ENCODE data around the gene MYT1. TPM values are rescaled to one million over a fixed set of nuclear protein-coding genes. Genes with fewer than 3 reads are reported as not detected.

MYT1 gene
- total and polyA plus RNA-seq, 2 donors (not counting 1 experiment from before 2014, with no cell fraction given), result not detected

DNA sequence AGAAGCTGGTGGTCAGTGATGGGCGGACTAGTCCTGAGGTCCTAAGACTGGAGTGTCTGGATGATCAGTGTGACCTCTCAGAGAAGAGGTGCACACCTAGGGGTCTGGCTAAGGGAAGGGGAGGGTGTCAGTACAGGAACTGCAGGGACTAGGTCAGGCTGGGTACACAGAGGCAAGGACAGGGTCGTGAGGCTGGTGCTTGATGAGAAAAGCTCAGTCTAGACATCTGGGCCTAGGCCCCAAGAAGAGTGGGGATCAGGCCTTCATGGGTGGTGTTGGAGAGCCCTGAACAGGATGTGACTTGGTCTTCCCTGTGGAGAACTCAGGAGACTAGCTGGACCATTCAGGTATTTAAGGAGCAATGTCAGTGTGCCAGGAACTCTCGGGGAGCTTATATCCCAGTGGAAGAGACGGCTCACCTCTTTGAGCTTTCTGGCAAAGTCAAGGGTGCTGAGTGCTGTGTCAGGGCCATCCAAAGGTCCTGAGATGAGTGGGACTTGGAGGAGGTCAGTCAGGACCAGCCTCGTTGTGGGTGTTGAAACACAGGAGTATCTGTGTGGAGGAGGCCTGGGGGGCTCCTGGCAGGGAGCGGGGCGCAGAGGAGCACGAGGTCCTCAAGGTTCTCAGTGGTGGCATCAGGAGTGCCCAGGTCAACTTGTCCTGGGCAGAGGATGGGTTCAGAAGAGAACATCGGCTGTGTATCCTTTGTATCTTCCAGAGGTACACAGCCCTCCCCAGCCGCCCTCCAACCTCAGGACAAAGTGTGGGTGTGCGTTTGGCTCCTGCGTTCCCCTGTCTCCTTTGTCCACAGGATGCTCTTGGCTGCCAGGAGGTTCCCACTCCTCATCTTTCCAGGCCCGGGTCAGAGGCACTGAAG, 13.3 kb upstream of the MYT1 start:
- Histone ChIP-seq H3K4me2 (ENCODE audit: extremely low read depth, insufficient read depth, low read length) (no peak overlapping the region), H3K4me1 (ENCODE audit: control insufficient read depth, extremely low read depth, insufficient read depth, low read length) (no peaks in the 10 kb centered on the region), H2AFZ (ENCODE audit: low read length) (no peak overlapping the region), H3K4me3 (replicated peaks in 1 of 4; ENCODE audit: control extremely low read depth in 1 of 4, insufficient read depth in 1 of 4, low read depth in 3 of 4, low read length in 4 of 4) (no peak overlapping the region), H3K36me3 (ENCODE audit: control insufficient read depth, insufficient read depth, low read length) (no peaks in the 10 kb centered on the region), H3K79me2 (ENCODE audit: control insufficient read depth, insufficient read depth, low read length) (no peaks in the 10 kb centered on the region), H3K27me3 (ENCODE audit: control insufficient read depth, insufficient read depth, low read length) (no peaks in the 10 kb centered on the region), H3K9me3 (ENCODE audit: control insufficient read depth, insufficient read depth, low read depth, low read length) (no peaks in the 10 kb centered on the region), H3K9ac (ENCODE audit: insufficient read depth, low read length) (no peak overlapping the region), H3K27ac (ENCODE audit: insufficient read depth, low read length) (no peak overlapping the region), H4K20me1 (ENCODE audit: control insufficient read depth, extremely low read depth, insufficient read depth, low read length) (no peaks in the 10 kb centered on the region)
- DNase-seq (ENCODE audit: low read depth in 2 of 2), result no peak
- TF ChIP-seq EZH2 (IDR thresholded peaks at IDR 0.05; ENCODE audit: low read length, missing control alignments), result no peak
- TF ChIP-seq, protein P1, sequence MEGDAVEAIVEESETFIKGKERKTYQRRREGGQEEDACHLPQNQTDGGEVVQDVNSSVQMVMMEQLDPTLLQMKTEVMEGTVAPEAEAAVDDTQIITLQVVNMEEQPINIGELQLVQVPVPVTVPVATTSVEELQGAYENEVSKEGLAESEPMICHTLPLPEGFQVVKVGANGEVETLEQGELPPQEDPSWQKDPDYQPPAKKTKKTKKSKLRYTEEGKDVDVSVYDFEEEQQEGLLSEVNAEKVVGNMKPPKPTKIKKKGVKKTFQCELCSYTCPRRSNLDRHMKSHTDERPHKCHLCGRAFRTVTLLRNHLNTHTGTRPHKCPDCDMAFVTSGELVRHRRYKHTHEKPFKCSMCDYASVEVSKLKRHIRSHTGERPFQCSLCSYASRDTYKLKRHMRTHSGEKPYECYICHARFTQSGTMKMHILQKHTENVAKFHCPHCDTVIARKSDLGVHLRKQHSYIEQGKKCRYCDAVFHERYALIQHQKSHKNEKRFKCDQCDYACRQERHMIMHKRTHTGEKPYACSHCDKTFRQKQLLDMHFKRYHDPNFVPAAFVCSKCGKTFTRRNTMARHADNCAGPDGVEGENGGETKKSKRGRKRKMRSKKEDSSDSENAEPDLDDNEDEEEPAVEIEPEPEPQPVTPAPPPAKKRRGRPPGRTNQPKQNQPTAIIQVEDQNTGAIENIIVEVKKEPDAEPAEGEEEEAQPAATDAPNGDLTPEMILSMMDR (conservative IDR thresholded peaks at IDR 0.05 in 1 of 2, IDR thresholded peaks at IDR 0.05 in 1 of 2; ENCODE audit: low read depth in 1 of 2, low read length in 2 of 2), result no peak

DNA sequence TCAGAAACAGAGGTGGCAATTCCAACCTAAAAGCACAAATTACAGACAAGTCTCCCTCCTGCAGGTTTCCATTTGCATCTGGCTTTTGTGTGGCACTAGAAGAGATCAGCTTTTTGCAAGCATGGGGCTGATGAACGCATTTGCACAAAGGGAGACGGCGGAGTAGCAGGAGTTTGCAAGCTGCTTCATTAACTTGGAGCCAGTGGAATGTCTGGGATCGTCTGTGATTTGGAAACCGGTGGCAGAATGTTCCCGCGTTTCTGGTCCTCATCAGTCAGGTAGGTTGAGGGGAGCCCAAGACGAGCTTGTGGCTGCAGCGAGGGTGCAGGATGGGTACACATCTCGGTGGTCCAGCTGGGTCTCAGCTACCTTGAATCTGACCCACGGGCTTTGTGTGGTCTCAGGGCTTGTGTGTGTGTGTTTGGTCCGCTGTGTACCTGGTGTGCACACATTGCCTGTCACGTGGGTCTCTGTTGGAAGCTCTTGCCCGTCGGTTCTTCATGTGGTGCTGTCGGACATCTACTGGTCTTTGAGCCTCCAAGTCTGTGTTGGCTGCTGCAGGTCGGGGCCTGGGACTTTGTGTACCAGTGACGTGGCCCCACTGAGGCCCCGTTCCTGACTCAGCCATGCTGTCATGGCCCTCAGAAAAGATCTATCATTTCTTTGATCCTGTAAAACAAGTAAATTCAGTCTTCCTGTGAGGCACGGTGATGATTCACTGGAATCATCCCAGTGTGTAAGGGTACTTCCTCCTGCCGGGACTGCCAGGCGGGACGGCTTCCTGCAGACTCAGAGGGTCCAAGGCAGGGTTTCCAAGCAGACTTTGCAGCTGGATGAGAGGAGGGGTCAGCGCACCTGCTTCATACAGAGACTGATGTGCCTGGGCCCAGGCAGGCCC, 12.4 kb upstream of the MYT1 start:
- no peak overlapping the region for H3K4me2 ChIP-seq (ENCODE audit: extremely low read depth, insufficient read depth, low read length)
- DNase-seq (ENCODE audit: low read depth in 2 of 2), result peak in 1 of 2 donors; percentile 33

More for the DNA sequence above, 12.4 kb upstream of the MYT1 start:
- no peak overlapping the region for H2AFZ ChIP-seq (ENCODE audit: low read length)
- H3K36me3 ChIP-seq (ENCODE audit: control insufficient read depth, insufficient read depth, low read length), result no peaks in the 10 kb centered on the region
- H3K27ac ChIP-seq (ENCODE audit: insufficient read depth, low read length), result no peak overlapping the region
- H3K9me3 ChIP-seq (ENCODE audit: control insufficient read depth, insufficient read depth, low read depth, low read length), result no peaks in the 10 kb centered on the region
- no peaks in the 10 kb centered on the region for H4K20me1 ChIP-seq (ENCODE audit: control insufficient read depth, extremely low read depth, insufficient read depth, low read length)
- H3K4me3 ChIP-seq (replicated peaks in 1 of 4; ENCODE audit: control extremely low read depth in 1 of 4, insufficient read depth in 1 of 4, low read depth in 3 of 4, low read length in 4 of 4), result no peak overlapping the region
- no peaks in the 10 kb centered on the region for H3K27me3 ChIP-seq (ENCODE audit: control insufficient read depth, insufficient read depth, low read length)
- TF ChIP-seq, protein P1 (conservative IDR thresholded peaks at IDR 0.05 in 1 of 2, IDR thresholded peaks at IDR 0.05 in 1 of 2; ENCODE audit: low read depth in 1 of 2, low read length in 2 of 2), result no peak
- TF ChIP-seq EZH2 (IDR thresholded peaks at IDR 0.05; ENCODE audit: low read length, missing control alignments), result no peak
- H3K4me1 ChIP-seq (ENCODE audit: control insufficient read depth, extremely low read depth, insufficient read depth, low read length), result no peaks in the 10 kb centered on the region
- H3K9ac ChIP-seq (ENCODE audit: insufficient read depth, low read length), result no peak overlapping the region
- H3K79me2 ChIP-seq (ENCODE audit: control insufficient read depth, insufficient read depth, low read length), result no peaks in the 10 kb centered on the region
